HT1080 (cell line): ENCODE measurements around the gene ABCA13. TPM values are rescaled to one million over a fixed set of nuclear protein-coding genes. Genes with fewer than 3 reads are reported as not detected.
A peak's percentile ranks its signal among the peaks of the same experiment; 100 is the strongest.

ENCODE experiments used
- DNase-seq: peaks from one replicate; pipeline ENCODE4 v3.0.0-alpha.2; 2015; ENCODE audit warnings: low read depth
- total RNA-seq: library from RNA; depleted of rRNA; stranded (reverse); fragments of >200 nt; shearing (Covaris generic); gene quantifications from 2 replicates; pipeline ENCODE4 v1.2.3, GENCODE V29; 2014

Gene ABCA13
- total RNA-seq, 1 experiment from 2014 or later: 1.7 TPM

- no peak for DNase-seq
Measured at GRCh38 chr7:48242846-48243245, 71.6 kb downstream of the ABCA13 start.

GRCh38 chr7:48244864-48245271, 73.6 kb downstream of the ABCA13 start:
- peak; percentile 95 for DNase-seq

GRCh38 chr7:48245751-48246472, 74.7 kb downstream of the ABCA13 start:
- no peak for DNase-seq

GRCh38 chr7:48249166-48249565, 77.9 kb downstream of the ABCA13 start:
- no peak for DNase-seq

DNA sequence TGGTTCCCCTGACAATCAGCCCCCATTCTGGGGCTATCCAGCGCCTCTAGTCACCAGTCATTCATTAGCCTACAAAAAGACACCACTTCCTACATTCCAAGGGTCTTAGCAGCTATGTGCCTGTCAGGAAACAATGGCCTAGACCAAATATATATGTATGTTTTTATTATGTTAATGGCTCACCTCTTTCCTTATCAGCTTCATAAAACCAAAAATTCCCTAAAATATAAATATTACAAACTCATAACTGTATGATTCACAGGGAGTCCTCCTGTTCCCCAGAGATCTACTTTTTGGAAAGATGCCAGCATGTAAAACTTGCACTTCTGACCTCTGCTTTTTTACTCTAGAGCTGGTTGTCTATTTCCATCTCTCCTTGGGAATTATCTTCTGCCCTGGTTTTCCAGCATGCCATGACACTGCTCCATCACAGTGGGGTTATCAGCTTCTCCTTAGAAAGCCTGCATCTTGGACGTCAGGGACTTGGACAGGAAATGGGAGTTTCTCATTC, 79.2 kb downstream of the ABCA13 start:
- peak; percentile 79 for DNase-seq

- peak; percentile 83 for DNase-seq
Measured at GRCh38 chr7:48251766-48252165, 80.5 kb downstream of the ABCA13 start.

DNA sequence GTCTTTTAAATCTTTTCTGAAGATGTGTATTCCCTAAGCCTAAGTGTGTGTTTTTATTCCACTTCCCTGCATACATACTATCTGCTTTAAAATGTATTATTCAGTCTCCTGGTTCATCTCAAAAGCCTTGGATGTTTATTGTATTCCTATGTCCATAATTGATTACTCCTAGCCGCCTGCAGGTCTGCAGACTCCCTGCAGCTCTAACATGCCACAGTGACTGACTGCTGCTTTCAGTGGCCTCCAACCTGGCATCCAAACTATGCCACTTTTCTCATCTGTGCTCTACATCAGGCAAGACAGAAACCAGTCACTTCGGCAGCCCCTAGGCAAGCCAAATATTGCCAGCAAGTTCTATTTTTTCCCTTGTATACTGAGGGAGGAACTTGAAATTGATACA, 81.7 kb downstream of the ABCA13 start:
- DNase-seq: no peak

DNA sequence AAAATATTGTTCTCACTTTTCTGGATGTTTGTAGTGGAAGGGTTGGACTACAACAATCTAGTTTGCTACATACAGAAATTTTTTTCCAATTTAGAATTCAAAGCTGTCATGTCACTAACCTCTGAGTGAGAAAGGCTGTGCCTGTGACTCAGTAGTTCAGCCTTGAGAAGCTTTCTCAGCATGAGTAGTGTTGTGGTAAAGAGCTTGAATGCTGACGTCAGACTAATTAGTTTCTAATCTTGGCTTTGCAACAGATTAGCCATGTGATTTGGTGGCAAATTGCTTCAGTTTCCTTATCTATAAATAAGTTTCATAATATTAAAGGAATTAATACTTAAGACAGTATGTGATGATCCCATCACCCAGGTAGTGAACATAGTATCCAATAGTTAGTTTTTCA, 83.8 kb downstream of the ABCA13 start:
- peak; percentile 17 for DNase-seq

- no peak for DNase-seq
Measured at GRCh38 chr7:48259463-48260280, 88.4 kb downstream of the ABCA13 start.

GRCh38 chr7:48261696-48262095, 90.4 kb downstream of the ABCA13 start:
- DNase-seq: no peak

DNA sequence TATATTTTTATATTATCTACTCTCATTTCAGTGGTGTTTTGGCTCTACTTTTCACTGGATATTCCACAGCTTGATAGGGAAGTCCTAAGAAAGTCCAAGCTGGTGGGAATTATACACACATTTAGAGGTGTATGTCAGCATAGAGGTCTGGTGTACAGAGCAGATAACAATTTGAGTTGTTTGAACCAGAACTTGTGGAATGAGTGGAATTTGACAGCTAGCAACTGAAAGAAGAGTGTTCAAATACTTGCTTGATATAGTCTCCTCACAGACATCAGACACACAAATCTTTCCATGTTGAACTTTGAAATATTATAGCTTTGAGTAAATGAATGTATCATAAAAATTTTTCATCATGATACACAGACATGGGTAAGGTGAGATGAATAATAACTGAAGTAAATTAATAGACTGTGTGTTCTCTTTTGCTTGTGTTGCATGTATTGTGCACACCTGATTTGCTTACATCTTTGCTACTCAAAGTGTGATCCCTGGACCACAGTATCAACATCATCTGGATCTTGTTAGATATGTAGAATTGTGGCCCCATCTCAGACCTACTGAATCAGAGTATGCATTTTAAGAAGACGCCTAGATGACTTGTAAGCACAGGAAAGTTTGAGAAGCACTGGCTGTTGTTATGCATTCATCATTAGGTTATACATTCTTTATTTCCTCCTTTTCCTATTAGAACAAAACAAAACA, 91.5 kb downstream of the ABCA13 start:
- no peak for DNase-seq

DNA sequence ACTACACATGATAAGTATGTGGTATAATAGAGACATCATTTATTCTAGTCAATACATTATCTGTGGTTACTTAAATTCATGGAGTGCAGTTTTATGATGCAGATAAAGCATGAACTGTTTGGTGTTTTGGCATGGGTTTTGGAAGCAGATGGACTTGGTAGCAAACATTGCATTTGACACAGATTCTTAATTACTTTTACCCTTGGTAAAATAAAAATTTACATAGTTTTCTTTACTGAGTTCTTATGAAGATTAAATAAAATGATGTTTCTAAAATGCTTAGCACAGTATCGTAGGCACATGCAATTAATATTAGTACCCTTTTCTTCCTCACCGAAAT, 92.0 kb downstream of the ABCA13 start:
- DNase-seq: no peak

GRCh38 chr7:48269066-48269465, 97.8 kb downstream of the ABCA13 start:
- DNase-seq: no peak

GRCh38 chr7:48274662-48275061, 103.4 kb downstream of the ABCA13 start:
- DNase-seq: peak; percentile 68

DNA sequence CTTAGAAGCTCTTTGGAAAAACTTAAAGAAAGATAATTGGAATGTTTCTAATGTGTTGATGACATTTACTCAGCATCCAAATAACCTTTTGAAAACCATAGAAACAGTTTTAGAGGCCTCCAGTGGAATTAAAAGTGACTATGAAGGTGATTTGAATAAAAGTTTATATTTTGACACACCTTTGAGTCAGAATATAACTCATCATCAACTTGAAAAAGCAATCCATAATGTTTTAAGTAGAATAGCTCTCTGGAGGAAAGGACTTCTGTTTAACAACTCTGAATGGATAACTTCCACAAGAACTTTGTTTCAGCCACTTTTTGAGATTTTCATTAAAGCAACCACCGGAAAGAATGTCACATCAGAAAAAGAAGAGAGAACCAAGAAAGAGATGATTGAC, 108.2 kb downstream of the ABCA13 start:
- DNase-seq: no peak

DNA sequence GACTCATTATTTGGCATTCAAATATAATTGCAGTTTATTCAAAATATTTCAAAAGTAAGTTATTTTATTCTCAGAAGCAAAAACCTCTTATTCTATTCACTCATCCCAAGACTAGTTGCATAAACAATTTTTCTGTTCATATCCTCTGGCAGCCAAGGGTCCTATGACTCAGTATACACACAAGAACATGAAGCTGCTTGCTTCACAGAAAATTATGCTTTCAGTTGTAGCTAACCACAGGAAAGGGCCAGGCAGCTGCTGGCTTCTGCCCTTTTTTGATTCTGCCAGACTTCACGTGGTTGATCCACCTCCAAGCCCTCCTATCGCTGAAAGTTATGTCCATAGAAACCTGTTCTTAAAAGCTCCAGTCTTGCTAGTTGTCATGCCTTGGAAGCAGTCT, 108.8 kb downstream of the ABCA13 start:
- peak; percentile 81 for DNase-seq

DNA sequence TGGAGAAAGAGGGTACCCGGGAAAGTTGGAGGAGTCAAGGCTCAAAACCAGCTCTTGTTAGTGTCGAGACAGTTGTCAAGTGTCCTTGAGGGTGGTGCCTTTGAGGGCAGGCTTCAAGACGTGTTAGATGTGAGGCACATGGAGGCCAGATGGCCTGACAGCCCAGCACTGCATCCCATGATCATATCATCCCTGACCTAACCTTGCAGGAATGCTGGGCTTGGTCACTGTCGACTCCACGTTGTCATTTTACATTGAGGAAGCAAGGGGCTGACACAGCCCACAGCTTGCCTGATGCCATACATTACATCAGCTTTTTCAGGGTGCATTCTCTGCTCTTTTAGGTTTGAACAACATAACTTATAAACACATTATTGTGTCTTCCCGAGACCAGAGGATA, 114.1 kb downstream of the ABCA13 start:
- DNase-seq: peak; percentile 76

GRCh38 chr7:48286836-48287235, 115.6 kb downstream of the ABCA13 start:
- no peak for DNase-seq

- no peak for DNase-seq
Measured at GRCh38 chr7:48289656-48290055, 118.4 kb downstream of the ABCA13 start.

DNA sequence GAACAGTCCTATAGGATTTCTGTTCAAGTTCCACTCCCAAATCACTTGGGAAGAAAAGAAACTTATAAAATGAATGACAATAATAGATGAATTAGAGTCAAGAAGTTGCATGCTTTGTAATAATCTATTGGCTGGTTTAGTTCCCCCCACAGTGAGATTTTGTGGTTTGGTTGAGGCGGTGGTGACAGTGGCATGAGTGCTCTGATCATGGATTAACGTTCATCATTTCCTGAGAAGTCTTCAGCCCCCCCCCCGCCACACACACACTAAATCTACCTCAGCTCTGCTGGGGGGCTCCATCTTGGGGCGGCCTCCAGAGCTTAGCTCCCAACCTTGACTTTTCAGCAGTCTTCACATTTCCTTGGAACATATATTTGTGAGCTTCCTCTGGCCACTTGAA, 121.7 kb downstream of the ABCA13 start:
- DNase-seq: no peak

DNA sequence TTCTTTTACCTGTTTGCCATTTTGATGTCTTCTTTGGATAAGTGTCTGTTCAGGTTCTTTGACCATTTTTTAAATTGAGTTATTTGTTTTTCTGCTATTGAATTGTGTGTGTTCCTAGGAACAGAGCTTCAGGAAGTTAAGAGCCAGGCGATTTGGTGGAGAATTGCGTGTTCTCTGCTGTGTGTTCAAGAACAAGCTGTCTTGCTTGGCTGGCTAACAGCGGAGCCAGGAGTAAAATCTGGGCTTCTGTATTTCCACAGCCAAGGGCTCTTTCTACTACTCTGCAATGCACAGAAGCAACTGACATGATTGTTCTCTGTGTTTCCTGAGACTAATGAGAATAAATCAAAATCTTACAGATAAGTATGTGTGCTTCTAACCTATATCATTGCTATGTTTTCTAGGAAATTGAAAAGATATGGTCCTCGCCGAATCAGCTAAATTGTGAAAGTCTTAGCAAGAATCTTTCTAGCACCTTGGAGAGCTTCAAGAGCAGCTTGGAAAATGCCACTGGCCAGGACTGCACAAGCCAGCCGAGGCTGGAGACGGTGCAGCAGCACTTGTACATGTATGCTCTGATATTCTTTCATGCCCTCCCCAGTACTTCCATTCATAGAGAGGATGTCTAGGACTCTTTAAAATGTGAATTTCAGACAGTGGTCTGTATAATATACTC, 124.2 kb downstream of the ABCA13 start:
- DNase-seq: no peak

- DNase-seq: no peak
Measured at GRCh38 chr7:48296966-48297365, 125.7 kb downstream of the ABCA13 start.
